Gastroesophageal sphincter (tissue), 4 donors: ENCODE data around the gene GRK5. TPM values are rescaled to one million over a fixed set of nuclear protein-coding genes. Genes with fewer than 3 reads are reported as not detected.
A peak's percentile ranks its signal among the peaks of the same experiment; 100 is the strongest.

Source experiments
- ATAC-seq: fragments of 150-250 bp; one replicate; pipeline ENCODE4 v1.9.1; 2016; ENCODE audit warnings: mild to moderate bottlenecking, moderate library complexity
- H3K27ac ChIP-seq, 4 donors: fragments of 200-600 bp; sonication (generic) in 3 of 4; 1 replicate in 3 of 4; 2 replicates in 1 of 4; pipeline ENCODE4 v1.5.1; 2016 to 2019
- H3K27me3 ChIP-seq: fragments of 200-600 bp; sonication (generic); one replicate; pipeline ENCODE4 v1.5.1; 2019
- H3K36me3 ChIP-seq, 2 donors: fragments of 200-600 bp; sonication (generic); one replicate each; pipeline ENCODE4 v1.5.1; 2019; ENCODE audit warnings: control low read depth in 1 of 2
- H3K4me1 ChIP-seq, 3 donors: fragments of 200-600 bp; sonication (generic); 1 replicate in 2 of 3; 2 replicates in 1 of 3; pipeline ENCODE4 v1.5.1; 2016 to 2019; ENCODE audit warnings: control low read depth in 2 of 3
- H3K4me3 ChIP-seq, 2 donors: fragments of 200-600 bp; sonication (generic); one replicate each; pipeline ENCODE4 v1.5.1; 2019; ENCODE audit warnings: mild to moderate bottlenecking in 1 of 2, moderate library complexity in 1 of 2
- H3K9me3 ChIP-seq, 3 donors: fragments of 200-600 bp; sonication (generic); one replicate each; pipeline ENCODE4 v1.5.1; 2017 to 2019; ENCODE audit warnings: control low read depth in 2 of 3
- CTCF ChIP-seq, 4 experiments: fragments of 200-600 bp in 2 of 4; fragments of 450-650 bp in 2 of 4; sonication (generic) in 1 of 4; IDR thresholded peaks; one replicate each; pipeline ENCODE4 v1.5.1; 2017 to 2019; ENCODE audit warnings: antibody characterized with exemption in 4 of 4, mild to moderate bottlenecking in 2 of 4, moderate library complexity in 2 of 4
- EP300 ChIP-seq: sonication (generic); formaldehyde crosslinking; IDR thresholded peaks from one replicate; pipeline ENCODE4 v1.6.1; 2017; ENCODE audit warnings: antibody characterized with exemption, mild to moderate bottlenecking
- POLR2A ChIP-seq, 2 donors: fragments of 450-650 bp; IDR thresholded peaks; one replicate each; pipeline ENCODE4 v1.6.1; 2017; ENCODE audit warnings: antibody characterized with exemption in 2 of 2, mild to moderate bottlenecking in 2 of 2, moderate library complexity in 1 of 2
- POLR2AphosphoS5 ChIP-seq: sonication (generic); formaldehyde crosslinking; IDR thresholded peaks from one replicate; pipeline ENCODE4 v1.6.1; 2017; ENCODE audit warnings: antibody characterized with exemption
- WGBS, 2 donors: methylation state at CpG; one replicate each; pipeline ENCODE4 v1.1.5; 2018; ENCODE audit warnings: low coverage in 1 of 2; 5-methylcytosine and 5-hydroxymethylcytosine counted together
- total RNA-seq, 4 donors: library from RNA; depleted of rRNA; stranded (reverse); fragments of >200 nt; gene quantifications; one replicate each; pipeline ENCODE4 v1.1.0, GENCODE V29; 2016

Gene GRK5
- total RNA-seq, 4 donors from 2014 or later = 28.8 to 71.6 (median 47.7) TPM

DNA sequence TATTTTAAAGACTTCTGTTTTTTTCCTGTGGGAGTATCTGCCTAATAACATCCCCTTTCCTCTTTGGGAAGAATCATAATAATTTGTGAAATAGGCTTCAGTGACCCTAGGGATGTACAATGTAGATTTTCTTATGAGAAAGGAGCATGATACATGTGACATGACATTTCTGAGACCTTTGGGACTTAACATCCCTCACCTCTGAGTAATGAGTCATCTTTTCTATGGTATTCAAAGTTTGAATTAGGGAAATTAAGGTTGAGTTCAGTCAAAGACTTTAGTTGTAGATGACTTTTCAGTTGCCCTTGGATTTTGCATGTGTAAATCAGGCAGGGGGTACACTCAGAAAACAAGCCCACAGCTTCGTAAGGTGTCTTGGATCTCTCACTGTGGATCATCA, 14.3 kb downstream of the GRK5 start:
- peak; percentile 17 for ATAC-seq
- Histone ChIP-seq H3K27ac (peak overlapping the region; percentile 4 to 81 (median 76)), H3K9me3 (no peaks in the 10 kb centered on the region), H3K4me1 (peaks cover 4 to 93% (median 42%) of the 10 kb centered on the region in 3 donors), H3K4me3 (no peak overlapping the region), H3K27me3 (no peaks in the 10 kb centered on the region), H3K36me3 (no peaks in the 10 kb centered on the region)
- WGBS, 2 donors = 60 to 100% methylated on average over 1 of the region's 1 CpG
- TF ChIP-seq EP300 (no peak), CTCF (IDR thresholded peaks at IDR 0.05) (no peak), POLR2A (IDR thresholded peaks at IDR 0.05) (no peak), POLR2AphosphoS5 (no peak)

DNA sequence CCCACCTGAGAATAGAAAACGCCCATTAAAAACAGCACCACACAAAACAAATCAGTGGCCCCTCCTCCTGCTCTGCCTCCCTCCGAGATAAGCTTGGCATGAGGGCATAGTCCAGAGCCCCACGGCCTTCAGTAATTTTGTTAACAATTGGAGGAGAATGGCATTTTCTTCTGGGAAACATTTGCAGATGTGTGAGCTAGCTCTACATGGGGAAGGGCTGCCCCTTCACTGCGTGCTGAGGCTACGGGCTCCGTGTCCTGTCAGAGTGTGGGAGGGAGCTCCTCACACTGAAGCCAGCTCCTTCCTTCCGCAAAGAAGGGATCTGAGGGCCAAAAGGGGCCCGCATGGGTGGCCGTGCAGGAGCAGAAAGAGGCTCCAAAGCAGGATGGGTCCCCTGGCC, 15.2 kb downstream of the GRK5 start:
- Histone ChIP-seq H3K9me3 (no peaks in the 10 kb centered on the region), H3K27me3 (no peaks in the 10 kb centered on the region), H3K4me1 (peaks cover 4 to 91% (median 36%) of the 10 kb centered on the region in 3 donors), H3K36me3 (no peaks in the 10 kb centered on the region), H3K27ac (peak overlapping the region; percentile 4 to 81 (median 76)), H3K4me3 (peak overlapping the region in 1 of 2 donors; percentile 13)
- no peak for ATAC-seq
- WGBS, 2 donors = 16 to 48% methylated on average over 5 to 9 of the region's 9 CpGs
- no peak for TF ChIP-seq POLR2AphosphoS5
- no peak for TF ChIP-seq CTCF (IDR thresholded peaks at IDR 0.05)
- TF ChIP-seq POLR2A (IDR thresholded peaks at IDR 0.05) = no peak
- no peak for TF ChIP-seq EP300

- WGBS, 2 donors = 40 to 66% methylated on average over 3 to 6 of the region's 9 CpGs
Observed at GRCh38 chr10:119222966-119223386, 15.6 kb downstream of the GRK5 start.

DNA sequence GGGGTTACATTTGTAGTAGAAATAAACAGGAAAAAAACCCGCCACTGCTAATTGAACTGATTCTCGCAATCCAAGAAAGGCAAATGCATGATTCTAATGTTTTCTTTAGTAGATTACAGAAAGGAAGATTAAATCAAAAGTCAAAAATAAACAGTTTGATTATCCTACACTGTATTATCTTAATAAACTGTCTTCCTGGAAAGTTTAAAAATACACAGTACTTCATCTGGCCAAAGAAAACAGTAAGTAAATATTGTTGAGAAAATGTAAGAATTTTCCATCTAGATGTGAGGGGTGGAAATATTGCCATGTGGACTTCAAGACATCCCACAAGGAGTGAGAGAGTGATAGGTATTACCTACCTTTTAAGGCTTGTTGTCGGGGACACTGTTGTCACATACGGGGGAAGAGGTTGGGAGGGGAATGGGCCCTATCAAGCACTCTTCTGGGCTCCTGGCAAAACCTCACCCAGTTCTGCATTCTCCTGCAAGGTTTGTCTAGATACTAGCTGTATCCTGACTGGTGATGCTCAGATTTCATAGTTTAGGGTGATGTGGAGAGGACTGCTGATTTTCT, 17.8 kb downstream of the GRK5 start:
- WGBS, 2 donors = 78 to 84% methylated on average over 4 of the region's 4 CpGs
- H3K27me3 ChIP-seq = no peaks in the 10 kb centered on the region
- TF ChIP-seq POLR2A (IDR thresholded peaks at IDR 0.05) (no peak), POLR2AphosphoS5 (no peak), EP300 (no peak)
- no peaks in the 10 kb centered on the region for H3K9me3 ChIP-seq
- H3K4me3 ChIP-seq = no peak overlapping the region
- H3K36me3 ChIP-seq = no peaks in the 10 kb centered on the region
- H3K27ac ChIP-seq = peak overlapping the region in 2 of 4 donors; percentile 22 to 31
- H3K4me1 ChIP-seq = peaks cover 4 to 65% (median 27%) of the 10 kb centered on the region in 3 donors
- ATAC-seq = no peak

More at GRCh38 chr10:119222966-119223386, 15.6 kb downstream of the GRK5 start:
- no peaks in the 10 kb centered on the region for H3K9me3 ChIP-seq
- peak overlapping the region in 1 of 2 donors; percentile 13 for H3K4me3 ChIP-seq
- H3K27me3 ChIP-seq = no peaks in the 10 kb centered on the region
- no peaks in the 10 kb centered on the region for H3K36me3 ChIP-seq
- peaks cover 4 to 87% (median 32%) of the 10 kb centered on the region in 3 donors for H3K4me1 ChIP-seq
- ATAC-seq = no peak
- TF ChIP-seq POLR2AphosphoS5 (no peak), CTCF (IDR thresholded peaks at IDR 0.05) (no peak), POLR2A (IDR thresholded peaks at IDR 0.05) (no peak), EP300 (no peak)
- H3K27ac ChIP-seq = peak overlapping the region; percentile 4 to 81 (median 76)

DNA sequence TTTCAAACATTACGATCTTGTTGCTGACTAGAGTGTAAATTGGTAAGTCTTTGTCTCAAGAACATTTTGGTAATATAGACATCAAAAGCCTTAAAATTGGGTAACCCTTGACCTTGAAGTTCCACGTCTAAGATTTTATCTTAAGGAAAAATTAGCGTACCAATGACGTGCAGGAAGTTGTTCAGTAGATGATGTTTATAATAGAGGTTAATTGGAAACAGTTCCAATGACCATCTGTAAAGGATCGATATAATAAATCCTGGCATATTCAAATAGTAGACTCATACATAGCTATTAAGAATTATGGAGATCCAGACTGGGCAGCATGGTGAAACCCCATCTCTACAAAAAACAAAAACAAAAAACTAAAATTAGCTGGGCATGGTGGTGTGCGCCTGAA, 20.5 kb downstream of the GRK5 start:
- Histone ChIP-seq H3K9me3 (no peaks in the 10 kb centered on the region), H3K27me3 (no peaks in the 10 kb centered on the region), H3K4me3 (no peak overlapping the region), H3K4me1 (peaks cover 0 to 51% (median 8%) of the 10 kb centered on the region in 3 donors), H3K36me3 (no peaks in the 10 kb centered on the region), H3K27ac (no peak overlapping the region)
- no peak for TF ChIP-seq EP300
- no peak for TF ChIP-seq POLR2AphosphoS5
- TF ChIP-seq POLR2A (IDR thresholded peaks at IDR 0.05) = no peak
- no peak for TF ChIP-seq CTCF (IDR thresholded peaks at IDR 0.05)
- WGBS, 2 donors = 89 to 94% methylated on average over 5 to 6 of the region's 6 CpGs
- no peak for ATAC-seq
